WERI-Rb-1 (cell line): ENCODE results near the gene COL4A4.

ENCODE experiments used
- DNase-seq: peaks from one replicate; pipeline ENCODE4 v3.0.0-alpha.2; 2020
- H3K27ac ChIP-seq: fragments of 250-450 bp; sonication (Bioruptor Pico); 2 replicates; pipeline ENCODE4 v1.5.1; 2020; ENCODE audit warnings: mild to moderate bottlenecking, moderate library complexity
- H3K27me3 ChIP-seq: fragments of 250-450 bp; sonication (Bioruptor Pico); 2 replicates; pipeline ENCODE4 v1.5.1; 2021; ENCODE audit warnings: mild to moderate bottlenecking, low read depth, moderate library complexity; ENCODE audit not compliant: insufficient read depth, severe bottlenecking
- H3K36me3 ChIP-seq: fragments of 250-450 bp; sonication (Bioruptor Pico); 2 replicates; pipeline ENCODE4 v1.5.1; 2020; ENCODE audit warnings: mild to moderate bottlenecking, moderate library complexity
- H3K4me3 ChIP-seq: 2 replicates; pipeline ENCODE4 v1.5.1; 2011; ENCODE audit warnings: low read depth, mild to moderate bottlenecking, control low read depth, low read length
- H3K9me3 ChIP-seq: fragments of 250-450 bp; sonication (Bioruptor Pico); 2 replicates; pipeline ENCODE4 v1.5.1; 2021; ENCODE audit warnings: mild to moderate bottlenecking, moderate library complexity; ENCODE audit not compliant: severe bottlenecking
- TF ChIP-seq, protein P1 (sequence below): IDR thresholded peaks from 2 replicates; pipeline ENCODE4 v1.5.1; 2011; ENCODE audit warnings: low read depth, mild to moderate bottlenecking, control low read depth, inconsistent platforms, low read length

COL4A4 gene

DNA sequence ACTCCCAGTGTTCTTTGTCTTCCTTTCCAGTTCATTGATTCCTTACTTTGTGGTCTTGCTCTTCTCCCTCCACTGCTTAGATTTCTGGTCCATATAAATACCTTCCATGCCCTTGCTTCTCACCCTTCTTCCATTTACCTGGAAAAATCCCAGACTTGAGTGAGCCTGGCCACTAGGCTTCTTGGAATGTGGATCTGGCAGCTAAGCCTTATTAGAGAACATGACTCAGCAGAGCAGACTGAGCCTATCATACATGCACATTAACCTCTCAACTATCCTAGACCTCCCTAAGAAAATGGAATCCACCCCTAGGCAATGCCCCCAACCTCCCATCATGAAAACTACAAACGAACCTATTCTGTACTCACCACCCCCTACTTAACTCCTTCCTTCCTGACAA lies 200.5 kb downstream of the COL4A4 start:
- DNase-seq, result no peak
- Histone ChIP-seq H3K36me3 (no peaks in the 10 kb centered on the region), H3K27ac (no peak overlapping the region), H3K4me3 (no peak overlapping the region), H3K9me3 (no peaks in the 10 kb centered on the region), H3K27me3 (no peaks in the 10 kb centered on the region)
- TF ChIP-seq, protein P1, sequence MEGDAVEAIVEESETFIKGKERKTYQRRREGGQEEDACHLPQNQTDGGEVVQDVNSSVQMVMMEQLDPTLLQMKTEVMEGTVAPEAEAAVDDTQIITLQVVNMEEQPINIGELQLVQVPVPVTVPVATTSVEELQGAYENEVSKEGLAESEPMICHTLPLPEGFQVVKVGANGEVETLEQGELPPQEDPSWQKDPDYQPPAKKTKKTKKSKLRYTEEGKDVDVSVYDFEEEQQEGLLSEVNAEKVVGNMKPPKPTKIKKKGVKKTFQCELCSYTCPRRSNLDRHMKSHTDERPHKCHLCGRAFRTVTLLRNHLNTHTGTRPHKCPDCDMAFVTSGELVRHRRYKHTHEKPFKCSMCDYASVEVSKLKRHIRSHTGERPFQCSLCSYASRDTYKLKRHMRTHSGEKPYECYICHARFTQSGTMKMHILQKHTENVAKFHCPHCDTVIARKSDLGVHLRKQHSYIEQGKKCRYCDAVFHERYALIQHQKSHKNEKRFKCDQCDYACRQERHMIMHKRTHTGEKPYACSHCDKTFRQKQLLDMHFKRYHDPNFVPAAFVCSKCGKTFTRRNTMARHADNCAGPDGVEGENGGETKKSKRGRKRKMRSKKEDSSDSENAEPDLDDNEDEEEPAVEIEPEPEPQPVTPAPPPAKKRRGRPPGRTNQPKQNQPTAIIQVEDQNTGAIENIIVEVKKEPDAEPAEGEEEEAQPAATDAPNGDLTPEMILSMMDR, result no peak

DNA sequence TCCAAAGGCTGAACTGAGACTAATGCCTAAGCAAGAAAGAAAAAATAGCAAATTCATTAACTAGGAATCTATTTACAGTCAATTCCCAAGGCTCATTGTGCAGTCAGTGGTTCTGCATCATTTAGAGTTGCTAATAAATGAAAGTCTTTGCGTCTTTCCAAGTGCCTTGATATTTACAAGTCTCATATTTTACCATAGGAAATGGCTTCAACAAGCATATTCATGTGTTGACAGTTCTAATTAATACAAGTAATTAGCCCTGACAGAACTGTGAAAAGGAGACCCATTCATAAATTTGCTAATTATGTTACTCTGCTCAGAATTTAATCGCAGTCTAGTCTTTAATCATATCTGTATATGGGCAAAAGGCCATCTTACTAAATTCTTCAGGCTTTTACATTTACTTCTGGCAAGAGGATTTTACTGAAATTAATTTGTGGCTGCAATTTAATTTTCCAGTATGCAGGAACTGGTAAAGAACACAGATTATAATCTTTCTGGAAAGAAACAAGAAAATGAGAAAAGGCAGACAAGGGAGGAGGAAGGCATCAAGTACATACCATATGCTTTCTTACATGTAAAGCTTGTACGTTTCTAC lies 201.7 kb downstream of the COL4A4 start:
- TF ChIP-seq, protein P1, result no peak
- DNase-seq, result no peak
- H3K27me3 ChIP-seq, result no peaks in the 10 kb centered on the region

DNA sequence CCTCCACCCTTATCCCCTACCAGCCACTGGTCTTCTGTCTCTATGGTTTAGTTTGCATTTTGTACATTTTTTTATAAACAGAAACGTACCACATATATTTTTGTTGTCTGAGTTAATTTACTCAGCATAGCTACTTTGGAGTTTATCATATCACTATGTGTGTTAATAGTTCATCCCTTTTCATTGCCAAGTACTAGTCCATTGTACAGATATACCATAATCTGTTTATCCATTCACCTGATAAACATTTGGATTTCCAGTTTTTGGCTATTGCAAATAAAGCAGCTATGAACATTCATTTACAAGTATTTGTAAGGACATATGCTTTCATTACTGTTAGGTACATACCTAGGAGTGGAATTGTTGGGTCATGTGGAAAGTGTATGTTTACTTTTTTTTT lies 204.6 kb downstream of the COL4A4 start:
- no peak overlapping the region for H3K4me3 ChIP-seq
- no peaks in the 10 kb centered on the region for H3K27me3 ChIP-seq
- DNase-seq, result no peak
- TF ChIP-seq, protein P1, result no peak
- no peaks in the 10 kb centered on the region for H3K36me3 ChIP-seq
- no peak overlapping the region for H3K27ac ChIP-seq
- no peaks in the 10 kb centered on the region for H3K9me3 ChIP-seq

More for the DNA sequence above, 201.7 kb downstream of the COL4A4 start:
- Histone ChIP-seq H3K36me3 (no peaks in the 10 kb centered on the region), H3K9me3 (no peaks in the 10 kb centered on the region), H3K27ac (no peak overlapping the region), H3K4me3 (no peak overlapping the region)

DNA sequence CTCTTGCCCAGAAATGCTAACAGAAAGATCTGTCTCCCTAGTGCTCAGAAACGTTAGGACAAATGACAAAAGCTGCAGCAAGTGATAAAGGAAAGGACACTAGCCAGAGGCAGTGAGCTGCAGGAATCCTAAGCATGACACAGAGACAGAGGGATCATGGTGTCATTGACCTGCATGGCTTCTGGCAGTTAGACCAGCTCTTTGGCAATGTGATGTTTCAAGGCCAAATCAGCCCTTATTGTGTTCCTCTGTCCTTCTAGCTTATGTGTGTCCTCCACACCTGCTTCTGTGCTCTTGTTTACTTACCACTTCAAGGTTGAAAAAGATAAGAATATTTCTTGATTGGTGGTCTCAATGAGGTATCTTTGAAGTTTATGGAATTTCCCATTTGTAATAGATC lies 207.3 kb downstream of the COL4A4 start:
- DNase-seq, result no peak

DNA sequence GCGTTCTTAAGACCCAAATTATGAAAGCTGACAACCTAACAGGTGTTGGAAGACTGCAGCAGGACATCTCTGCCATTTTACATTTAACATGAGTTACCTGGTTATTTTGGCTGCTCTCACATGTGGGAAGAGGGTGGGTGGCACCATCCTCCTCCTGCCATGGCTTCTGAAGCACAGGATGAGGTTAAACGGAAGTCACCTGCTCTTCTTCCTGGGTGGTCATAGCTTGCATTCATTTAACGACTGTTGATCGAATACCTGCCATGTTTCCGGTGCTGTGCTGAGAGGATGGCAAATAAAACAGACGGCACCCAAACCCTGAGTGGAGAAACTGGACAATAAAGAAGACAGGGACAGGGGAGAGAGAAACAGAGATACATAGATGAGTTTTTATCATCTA lies 210.2 kb downstream of the COL4A4 start:
- no peaks in the 10 kb centered on the region for H3K36me3 ChIP-seq
- TF ChIP-seq, protein P1, result no peak
- no peak overlapping the region for H3K27ac ChIP-seq
- no peak overlapping the region for H3K4me3 ChIP-seq
- H3K9me3 ChIP-seq, result no peaks in the 10 kb centered on the region
- no peak for DNase-seq
- no peaks in the 10 kb centered on the region for H3K27me3 ChIP-seq

More for the DNA sequence above, 207.3 kb downstream of the COL4A4 start:
- no peaks in the 10 kb centered on the region for H3K36me3 ChIP-seq
- H3K27ac ChIP-seq, result no peak overlapping the region
- no peak overlapping the region for H3K4me3 ChIP-seq
- TF ChIP-seq, protein P1, result no peak
- no peaks in the 10 kb centered on the region for H3K9me3 ChIP-seq
- H3K27me3 ChIP-seq, result no peaks in the 10 kb centered on the region

DNA sequence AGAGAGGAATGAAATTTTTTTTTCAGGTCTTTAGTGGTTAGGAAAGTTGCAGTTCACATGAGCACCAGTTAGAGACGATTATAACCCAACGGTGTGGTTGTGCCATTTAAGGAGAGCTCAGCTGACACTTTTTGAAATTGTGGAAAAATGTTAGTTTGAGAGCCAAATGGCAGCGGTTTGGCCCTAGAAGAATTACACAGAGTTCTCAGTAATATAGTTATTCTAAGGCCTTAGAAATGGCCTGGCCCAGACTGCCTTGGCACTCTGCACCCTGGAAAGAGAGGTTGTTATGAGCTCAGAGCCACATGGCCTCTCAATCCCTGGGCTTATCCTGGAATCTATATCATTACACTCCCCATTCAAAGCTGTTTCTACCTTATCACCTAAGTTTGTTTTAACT lies 210.8 kb downstream of the COL4A4 start:
- Histone ChIP-seq H3K9me3 (no peaks in the 10 kb centered on the region), H3K27ac (no peak overlapping the region), H3K4me3 (no peak overlapping the region), H3K27me3 (no peaks in the 10 kb centered on the region), H3K36me3 (no peaks in the 10 kb centered on the region)
- TF ChIP-seq, protein P1, result no peak
- DNase-seq, result no peak
